B cell (primary cell): Measurements from ENCODE around the gene SEPTIN2. TPM values are rescaled to one million over a fixed set of nuclear protein-coding genes. Genes with fewer than 3 reads are reported as not detected.

ENCODE experiments used
- ATAC-seq: fragments of 200-7000 bp; cut with Tn5 transposase; one replicate; pipeline ENCODE4 v1.10.0; 2021; ENCODE audit warnings: low read depth, mild to moderate bottlenecking, moderate number of reproducible peaks, moderate library complexity
- CTCF ChIA-PET: fragments of 350-600 bp; sonication (Branson Sonifier 250); formaldehyde crosslinking; loops from one replicate; lab custom pipeline; 2021; ENCODE audit warnings: antibody characterized with exemption, inconsistent platforms; lab: Charles Lee
- POLR2A ChIA-PET: fragments of 350-600 bp; sonication (Branson Sonifier 250); formaldehyde crosslinking; loops from one replicate; lab custom pipeline; 2021; ENCODE audit warnings: antibody characterized with exemption; lab: Charles Lee
- DNase-seq: peaks from one replicate; pipeline ENCODE4 v3.0.0; 2013
- H2AFZ ChIP-seq: 2 replicates; pipeline ENCODE4 v1.6.1; 2012; ENCODE audit warnings: mild to moderate bottlenecking, low read depth, low read length; ENCODE audit not compliant: insufficient read depth, poor library complexity, severe bottlenecking
- H3K27ac ChIP-seq, 2 donors: 1 replicate in 1 of 2; 2 replicates in 1 of 2; pipeline ENCODE4 v1.5.1; 2012 to 2013; ENCODE audit warnings: low read length in 2 of 2, mild to moderate bottlenecking in 2 of 2, moderate library complexity in 1 of 2
- H3K27me3 ChIP-seq, 4 experiments: fragments of 200-600 bp in 1 of 4; sonication (generic) in 1 of 4; replicated peaks in 1 of 4; 1 replicate in 2 of 4; 2 replicates in 2 of 4; pipeline versions ENCODE4 v1.6.1 to v1.7.0; 2013 to 2016; ENCODE audit warnings: low read length in 3 of 4, mild to moderate bottlenecking in 2 of 4, mixed read lengths in 1 of 4, moderate library complexity in 1 of 4; ENCODE audit not compliant: insufficient read depth in 4 of 4, control insufficient read depth in 3 of 4; ENCODE audit errors: control extremely low read depth in 1 of 4
- H3K36me3 ChIP-seq, 2 experiments: replicated peaks in 1 of 2; 1 replicate in 1 of 2; 2 replicates in 1 of 2; pipeline versions ENCODE4 v1.6.1 to v1.7.1; 2013; ENCODE audit warnings: low read length in 1 of 2; ENCODE audit not compliant: insufficient read depth in 2 of 2, control insufficient read depth in 1 of 2; ENCODE audit errors: control extremely low read depth in 1 of 2, extremely low read depth in 1 of 2
- H3K4me1 ChIP-seq, 2 donors: fragments of 200-600 bp in 1 of 2; sonication (generic) in 1 of 2; 1 replicate in 1 of 2; 2 replicates in 1 of 2; pipeline versions ENCODE4 v1.5.1 to v1.6.1; 2013 to 2017; ENCODE audit warnings: low read length in 2 of 2; ENCODE audit not compliant: control insufficient read depth in 2 of 2, insufficient read depth in 2 of 2
- H3K4me2 ChIP-seq: replicated peaks from 2 replicates; pipeline ENCODE3; 2012; ENCODE audit warnings: mild to moderate bottlenecking, low read depth, low read length; ENCODE audit not compliant: poor library complexity, severe bottlenecking
- H3K4me3 ChIP-seq, 5 experiments: fragments of 200-600 bp in 1 of 5; sonication (generic) in 1 of 5; 1 replicate in 3 of 5; 2 replicates in 2 of 5; pipeline versions ENCODE4 v1.5.1 to v1.7.0; 2011 to 2016; ENCODE audit warnings: low read length in 4 of 5, mild to moderate bottlenecking in 4 of 5, low read depth in 2 of 5, control low read depth in 1 of 5, moderate library complexity in 1 of 5; ENCODE audit not compliant: insufficient read depth in 1 of 5; ENCODE audit errors: control extremely low read depth in 1 of 5, extremely low read depth in 1 of 5
- H3K79me2 ChIP-seq: fragments of 200-600 bp; sonication (generic); one replicate; pipeline ENCODE4 v1.6.0; 2016; ENCODE audit warnings: low read length; ENCODE audit not compliant: control insufficient read depth, insufficient read depth
- H3K9ac ChIP-seq: fragments of 200-600 bp; sonication (generic); 2 replicates; pipeline ENCODE4 v1.6.1; 2017; ENCODE audit warnings: mild to moderate bottlenecking, low read length, moderate library complexity
- H3K9me3 ChIP-seq, 3 donors: one replicate each; pipeline versions ENCODE4 v1.6.1 to v1.7.1; 2013; ENCODE audit warnings: low read length in 2 of 3; ENCODE audit not compliant: control insufficient read depth in 2 of 3, insufficient read depth in 1 of 3; ENCODE audit errors: control extremely low read depth in 1 of 3
- H4K20me1 ChIP-seq: 2 replicates; pipeline ENCODE4 v1.6.0; 2012; ENCODE audit warnings: mild to moderate bottlenecking, low read length; ENCODE audit not compliant: insufficient read depth, control insufficient read depth, poor library complexity, severe bottlenecking
- H3K27ac Mint-ChIP-seq: one replicate; pipeline ENCODE4 v1.8.0; 2021; ENCODE audit warnings: mixed read lengths
- H3K27me3 Mint-ChIP-seq: one replicate; pipeline ENCODE4 v1.8.0; 2021; ENCODE audit warnings: mixed read lengths
- H3K4me1 Mint-ChIP-seq: one replicate; pipeline ENCODE4 v1.8.0; 2021; ENCODE audit warnings: mixed read lengths
- H3K4me3 Mint-ChIP-seq: one replicate; pipeline ENCODE4 v1.8.0; 2021; ENCODE audit warnings: mixed read lengths
- H3K9me3 Mint-ChIP-seq: one replicate; pipeline ENCODE4 v1.8.0; 2022; ENCODE audit warnings: mixed read lengths; ENCODE audit not compliant: insufficient read depth
- EZH2 ChIP-seq: IDR thresholded peaks from 2 replicates; pipeline ENCODE4 v1.6.1; 2012; ENCODE audit warnings: borderline replicate concordance, low read depth, mild to moderate bottlenecking, moderate library complexity, low read length; ENCODE audit not compliant: insufficient read depth, poor library complexity, severe bottlenecking
- WGBS: methylation state at CpG from one replicate; pipeline ENCODE4 v1.1.5; 2013; ENCODE audit warnings: missing lambda C conversion rate; ENCODE audit not compliant: insufficient coverage; 5-methylcytosine and 5-hydroxymethylcytosine counted together
- intact Hi-C: fragments of 100-400 bp; cut with micrococcal nuclease; formaldehyde crosslinking; loops from one replicate; pipeline ENCODE4 v1.10.0; 2022
- polyA plus RNA-seq: library from polyadenylated mRNA; depleted of rRNA; stranded (reverse); fragments of >200 nt; gene quantifications from 2 replicates; pipeline ENCODE4 v1.2.3, GENCODE V29; 2012
- total RNA-seq, 2 donors: library from RNA; stranded (reverse); fragments of 120-200 nt in 1 of 2; gene quantifications; 1 replicate in 1 of 2; 2 replicates in 1 of 2; pipeline versions ENCODE4 v1.2.3 to v1.2.4, GENCODE V29; 2013 to 2022
- TF ChIP-seq, protein P1 (sequence below): fragments of 200-600 bp; IDR thresholded peaks from one replicate; pipeline ENCODE4 v1.8.0; 2022; ENCODE audit warnings: antibody characterized with exemption, mild to moderate bottlenecking

Gene SEPTIN2
- total and polyA plus RNA-seq, 2 donors (not counting 1 experiment from before 2014, with no cell fraction given) = 71.8 to 270 TPM

DNA sequence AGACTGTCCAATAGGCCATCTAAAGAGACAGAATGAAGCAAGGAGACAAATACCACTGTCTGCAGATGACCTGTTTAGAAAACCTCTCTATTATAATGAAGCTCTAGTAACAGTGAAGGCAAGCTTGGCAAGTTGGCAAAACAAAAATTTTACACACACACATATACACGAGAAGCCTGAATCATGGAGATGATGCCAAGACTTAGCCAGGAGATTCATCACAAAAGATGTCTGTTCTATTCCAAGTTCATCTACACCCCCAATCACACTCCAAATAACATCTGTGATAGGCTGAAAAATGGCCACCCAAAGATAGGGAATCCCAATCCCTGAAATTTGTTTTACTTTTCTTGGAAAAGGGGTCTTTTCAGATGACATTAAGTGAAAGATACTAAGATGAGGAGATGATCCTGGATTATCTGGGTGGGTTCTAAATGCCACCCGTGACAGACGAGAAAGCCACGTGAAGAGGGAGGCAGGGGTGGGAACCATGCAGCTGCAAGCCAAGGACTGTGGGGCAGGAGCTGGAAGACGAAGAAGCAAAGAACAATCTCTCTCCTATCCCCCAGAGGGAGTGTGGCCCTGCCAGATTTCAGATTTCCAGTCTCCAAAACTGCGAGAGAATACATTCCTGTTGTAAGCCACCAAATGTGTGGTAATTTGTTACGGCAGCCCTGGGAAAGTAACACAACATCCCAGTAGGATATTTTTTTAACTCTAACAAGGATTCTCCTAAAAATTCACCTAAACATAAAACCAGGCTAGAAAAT, 20.2 kb upstream of the SEPTIN2 start:
- no peak overlapping the region for H3K4me2 ChIP-seq
- H3K9ac ChIP-seq = no peak overlapping the region
- Mint-ChIP-seq H3K27me3 (no peaks in the 10 kb centered on the region), H3K27ac (no peak overlapping the region), H3K4me3 (no peak overlapping the region), H3K9me3 (no peaks in the 10 kb centered on the region), H3K4me1 (peaks cover 47% of the 10 kb centered on the region)
- intact Hi-C loops = no loop called here
- peaks cover 0 to 3% (median 0%) of the 10 kb centered on the region in 3 donors for H3K9me3 ChIP-seq
- TF ChIP-seq, protein P1, sequence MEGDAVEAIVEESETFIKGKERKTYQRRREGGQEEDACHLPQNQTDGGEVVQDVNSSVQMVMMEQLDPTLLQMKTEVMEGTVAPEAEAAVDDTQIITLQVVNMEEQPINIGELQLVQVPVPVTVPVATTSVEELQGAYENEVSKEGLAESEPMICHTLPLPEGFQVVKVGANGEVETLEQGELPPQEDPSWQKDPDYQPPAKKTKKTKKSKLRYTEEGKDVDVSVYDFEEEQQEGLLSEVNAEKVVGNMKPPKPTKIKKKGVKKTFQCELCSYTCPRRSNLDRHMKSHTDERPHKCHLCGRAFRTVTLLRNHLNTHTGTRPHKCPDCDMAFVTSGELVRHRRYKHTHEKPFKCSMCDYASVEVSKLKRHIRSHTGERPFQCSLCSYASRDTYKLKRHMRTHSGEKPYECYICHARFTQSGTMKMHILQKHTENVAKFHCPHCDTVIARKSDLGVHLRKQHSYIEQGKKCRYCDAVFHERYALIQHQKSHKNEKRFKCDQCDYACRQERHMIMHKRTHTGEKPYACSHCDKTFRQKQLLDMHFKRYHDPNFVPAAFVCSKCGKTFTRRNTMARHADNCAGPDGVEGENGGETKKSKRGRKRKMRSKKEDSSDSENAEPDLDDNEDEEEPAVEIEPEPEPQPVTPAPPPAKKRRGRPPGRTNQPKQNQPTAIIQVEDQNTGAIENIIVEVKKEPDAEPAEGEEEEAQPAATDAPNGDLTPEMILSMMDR = no peak
- TF ChIP-seq EZH2 = no peak
- no peak overlapping the region for H3K4me3 ChIP-seq
- CTCF ChIA-PET = interaction anchor here (0.6 kb wide), 1 partner anchor 17 kb away, joined by 3 read pairs; no protein-coding TSS in a partner anchor
- H3K4me1 ChIP-seq = peaks cover 4 to 7% of the 10 kb centered on the region in 2 donors
- H3K27ac ChIP-seq = no peak overlapping the region
- H3K79me2 ChIP-seq = peaks cover 99% of the 10 kb centered on the region
- no peaks in the 10 kb centered on the region for H3K36me3 ChIP-seq
- no peak for DNase-seq
- peaks cover 63% of the 10 kb centered on the region for H4K20me1 ChIP-seq
- H3K27me3 ChIP-seq = no peaks in the 10 kb centered on the region
- no peak overlapping the region for H2AFZ ChIP-seq
- POLR2A ChIA-PET = no interaction called here
- 100% methylated on average over 6 of the region's 7 CpGs for WGBS
- ATAC-seq = no peak

DNA sequence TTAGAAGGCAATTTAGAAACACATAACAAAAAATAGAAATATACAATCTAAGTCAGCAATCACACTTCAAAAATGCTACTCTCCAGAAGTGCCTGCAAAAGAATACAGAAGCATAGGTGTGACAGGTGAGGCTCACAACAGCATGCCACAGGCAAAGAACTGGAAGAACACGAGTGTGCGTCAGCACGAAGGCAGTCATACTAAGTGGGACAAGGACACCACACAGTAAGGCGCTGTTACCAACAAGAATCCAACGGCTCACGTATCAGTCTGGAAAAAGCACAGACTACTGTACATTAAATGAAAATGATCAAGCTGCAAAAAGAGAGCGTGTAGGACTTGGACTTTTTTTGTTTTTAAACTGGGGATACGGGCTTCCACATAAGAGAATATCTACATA, 19.0 kb upstream of the SEPTIN2 start:
- no peaks in the 10 kb centered on the region for H3K9me3 Mint-ChIP-seq
- Histone ChIP-seq H3K4me2 (no peak overlapping the region), H3K27me3 (no peaks in the 10 kb centered on the region), H3K4me1 (peaks cover 4 to 7% of the 10 kb centered on the region in 2 donors), H3K27ac (no peak overlapping the region), H3K9ac (no peak overlapping the region), H3K79me2 (peaks cover 96% of the 10 kb centered on the region), H4K20me1 (peaks cover 54% of the 10 kb centered on the region), H3K9me3 (peaks cover 0 to 3% (median 0%) of the 10 kb centered on the region in 3 donors), H3K36me3 (no peaks in the 10 kb centered on the region), H3K4me3 (no peak overlapping the region), H2AFZ (no peak overlapping the region)
- TF ChIP-seq, protein P1 = no peak
- TF ChIP-seq EZH2 = no peak
- POLR2A ChIA-PET = no interaction called here
- intact Hi-C loops = no loop called here
- no peak for DNase-seq
- H3K4me3 Mint-ChIP-seq = no peak overlapping the region
- no peak overlapping the region for H3K27ac Mint-ChIP-seq
- H3K27me3 Mint-ChIP-seq = no peaks in the 10 kb centered on the region
- WGBS = 98% methylated on average over 6 of the region's 8 CpGs
- CTCF ChIA-PET = interaction anchor here (1.3 kb wide), 1 partner anchor 11 kb away, joined by 3 read pairs; no protein-coding TSS in a partner anchor
- ATAC-seq = no peak
- H3K4me1 Mint-ChIP-seq = peaks cover 42% of the 10 kb centered on the region
